NCI-H748 (cell line): ENCODE results near the gene PLCB2.

Source experiments
- DNase-seq: peaks from one replicate; lab custom pipeline; 2025; ENCODE audit not compliant: unreplicated experiment; lab: John Stamatoyannopoulos, UW

Gene PLCB2

GRCh38 chr15:40252438-40253166 is 55.1 kb downstream of the PLCB2 start:
- peak; percentile 72 for DNase-seq

DNA sequence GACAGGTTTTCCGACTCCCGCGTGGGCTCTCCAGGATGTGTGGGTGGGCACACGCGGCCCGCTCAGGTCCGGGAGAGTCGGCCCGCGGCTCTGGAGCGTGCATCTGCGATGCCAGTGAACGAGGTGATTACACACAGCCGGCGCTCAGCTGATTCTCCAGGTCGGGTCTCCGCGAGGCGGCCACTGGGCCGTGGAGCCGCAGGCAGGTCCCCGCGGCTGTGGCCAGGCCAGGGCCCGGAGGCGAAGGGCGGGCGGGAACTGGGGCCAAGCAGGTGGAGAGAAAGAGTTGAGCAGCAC is 55.6 kb downstream of the PLCB2 start:
- peak; percentile 72 for DNase-seq

DNA sequence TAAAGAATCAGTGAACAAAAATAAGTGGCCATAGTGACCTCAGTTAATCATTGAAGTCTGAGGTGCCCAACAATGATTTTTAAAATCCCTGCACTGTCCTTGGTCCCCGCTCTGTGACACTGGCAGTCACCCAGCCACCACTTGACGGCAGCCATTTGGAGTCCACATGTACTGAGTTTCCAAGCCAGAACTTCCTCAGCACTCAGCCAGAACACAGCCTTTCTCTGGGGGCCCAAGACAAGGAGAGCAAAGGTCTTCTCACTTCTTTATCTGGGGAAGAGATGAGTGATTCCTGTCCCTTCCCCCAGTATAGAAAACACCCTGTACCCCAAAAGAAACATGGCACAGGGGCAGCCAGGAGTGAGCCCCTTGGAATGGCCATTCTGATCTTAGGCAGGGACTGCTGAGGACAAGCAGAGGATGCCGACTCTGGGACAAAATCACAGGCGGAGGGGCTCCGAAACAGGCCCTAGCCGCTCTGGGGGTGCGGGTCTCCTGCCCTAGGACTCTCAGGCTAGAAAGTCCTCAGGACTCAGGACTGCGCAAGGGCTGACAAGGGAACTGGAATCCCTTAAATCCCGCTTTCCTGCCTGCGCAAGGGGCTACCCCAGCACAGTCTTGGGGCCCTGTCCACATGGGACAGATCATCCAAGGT is 56.1 kb downstream of the PLCB2 start:
- no peak for DNase-seq

DNA sequence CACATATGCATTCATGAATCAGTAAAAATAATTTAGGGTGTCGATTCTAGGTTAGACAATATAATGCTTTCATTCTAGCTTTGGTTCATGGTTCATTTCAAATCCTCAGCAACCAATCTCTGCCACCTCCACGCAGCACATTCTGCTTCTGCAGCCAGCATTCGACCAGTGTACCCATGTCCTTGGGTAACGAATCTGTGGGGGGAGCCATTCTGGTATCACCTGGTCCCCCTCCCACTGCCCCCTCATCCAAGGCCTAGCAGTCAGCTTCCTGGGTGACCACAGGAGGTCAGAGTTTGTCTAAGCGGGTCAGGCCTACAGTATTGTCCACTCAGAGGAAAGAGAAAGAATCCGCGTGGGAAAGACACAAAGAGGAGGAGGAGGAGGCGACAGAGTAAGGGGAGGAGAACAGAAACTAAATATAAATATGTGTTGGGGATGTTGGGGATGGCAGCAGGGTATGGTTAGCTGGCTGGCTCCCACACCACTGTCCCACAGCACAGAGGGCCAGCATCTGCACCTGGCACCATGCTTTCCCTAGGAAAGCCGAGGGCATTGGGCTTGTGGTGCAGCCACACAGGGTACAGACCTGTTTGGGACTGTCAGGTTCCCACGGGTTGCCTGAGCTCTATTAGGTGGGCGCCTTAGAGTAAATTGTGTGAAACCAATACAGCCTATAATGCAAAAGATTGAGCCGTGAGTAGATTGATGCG is 56.8 kb downstream of the PLCB2 start:
- no peak for DNase-seq

- no peak for DNase-seq
These were observed 57.5 kb downstream of the PLCB2 start for GRCh38 chr15:40250304-40250656.

- DNase-seq: no peak
These were observed 58.0 kb downstream of the PLCB2 start for GRCh38 chr15:40249477-40250303.

DNA sequence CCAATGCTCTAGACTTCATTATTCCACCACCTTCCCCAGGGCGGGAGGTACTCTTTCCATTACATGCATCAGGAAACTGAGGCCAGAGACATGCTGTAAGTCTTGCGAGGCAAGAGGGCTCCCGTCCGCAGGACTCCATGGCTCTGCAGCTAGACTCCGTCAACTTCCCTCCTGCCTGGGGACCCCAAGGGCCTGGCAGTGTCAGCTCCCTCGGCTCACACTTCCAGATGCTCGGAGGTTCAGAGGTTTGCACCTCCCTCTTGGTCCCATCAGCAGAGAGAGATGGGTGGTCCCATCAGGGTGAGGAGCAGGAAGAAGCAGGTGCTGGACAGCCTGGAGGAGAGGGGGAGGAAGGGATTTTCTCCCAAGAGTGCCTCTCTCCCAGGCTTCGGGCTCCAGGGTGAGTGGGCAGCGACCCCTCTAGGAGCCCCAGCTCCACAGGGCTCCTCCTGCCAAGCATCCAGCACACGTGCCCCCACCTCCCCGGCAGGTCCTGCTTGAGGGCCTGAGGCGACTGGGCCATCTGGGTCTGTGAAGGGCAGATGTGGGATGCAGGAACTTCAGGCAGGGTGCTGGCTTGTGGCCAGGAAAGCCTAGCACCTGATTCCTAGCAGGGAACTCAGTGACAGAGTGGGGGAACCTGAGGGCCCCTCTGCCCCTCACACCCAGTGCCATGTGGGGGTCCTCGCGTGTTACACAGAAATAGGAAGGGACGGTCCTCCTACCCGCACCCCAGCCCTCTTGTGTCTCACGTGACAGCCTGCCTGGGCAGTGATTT is 59.5 kb downstream of the PLCB2 start:
- no peak for DNase-seq

DNA sequence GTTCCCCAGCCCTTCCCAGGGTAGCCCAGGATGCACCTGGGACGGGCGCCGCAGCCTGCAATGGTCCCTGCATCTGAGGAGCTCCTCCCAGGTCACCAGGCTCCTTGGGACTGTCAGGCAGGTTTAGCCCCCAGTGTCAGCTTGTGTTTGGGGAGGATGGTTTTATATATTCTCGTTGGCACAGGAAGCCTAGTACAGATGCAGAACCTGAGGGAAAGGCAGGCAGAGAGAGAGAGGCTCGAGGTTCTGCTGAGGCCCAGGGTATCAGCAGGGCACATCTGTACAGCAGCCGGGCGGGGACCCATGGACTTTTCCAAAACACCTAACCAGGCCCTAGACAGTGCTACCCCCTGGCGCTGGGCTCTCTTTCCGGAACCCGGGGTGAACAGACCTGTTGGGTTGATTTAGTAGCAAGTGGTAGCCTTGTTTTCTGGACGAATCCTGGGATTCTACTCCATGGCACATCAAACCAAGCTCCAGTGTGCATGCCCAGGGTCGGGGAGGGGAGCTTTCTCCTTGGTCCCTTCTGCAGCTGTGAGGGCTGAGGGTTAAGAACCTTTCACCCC is 60.2 kb downstream of the PLCB2 start:
- no peak for DNase-seq

GRCh38 chr15:40246496-40247280 is 61.0 kb downstream of the PLCB2 start:
- DNase-seq: no peak

- no peak for DNase-seq
These were observed 61.9 kb downstream of the PLCB2 start for GRCh38 chr15:40245666-40246450.

- DNase-seq: no peak
These were observed 62.7 kb downstream of the PLCB2 start for GRCh38 chr15:40244961-40245523.

DNA sequence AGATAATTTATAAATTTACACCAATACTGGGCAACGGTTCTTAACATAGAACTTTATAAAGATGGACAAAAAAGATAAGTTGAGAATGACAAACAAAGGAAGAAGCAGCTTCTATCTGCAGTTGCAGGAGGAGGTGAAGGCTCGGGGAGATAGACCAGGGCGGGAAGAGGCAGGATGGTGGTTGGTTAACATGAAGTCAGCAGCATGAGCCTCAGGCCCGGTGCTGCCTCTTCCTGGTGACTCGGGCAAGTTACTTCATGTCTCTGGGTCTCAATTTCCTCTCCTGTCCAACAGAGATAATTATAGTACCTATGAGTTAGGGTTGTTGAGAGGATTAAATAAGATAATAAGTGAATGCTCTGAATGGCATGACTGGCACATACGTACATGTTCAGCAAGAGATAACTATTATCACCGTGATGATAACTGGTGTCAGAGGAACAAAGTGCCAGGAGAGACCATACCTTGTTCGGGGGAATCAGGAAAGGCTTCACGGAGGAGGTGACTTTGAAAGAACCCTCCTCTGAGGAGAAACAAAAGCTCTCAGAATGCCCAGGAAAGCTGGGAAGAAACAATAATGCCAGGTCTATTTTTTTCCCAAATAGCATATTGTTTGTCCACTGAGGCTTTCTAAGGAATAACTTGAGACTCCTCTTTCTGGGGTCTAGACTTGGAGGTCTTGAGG is 64.5 kb downstream of the PLCB2 start:
- DNase-seq: no peak

DNA sequence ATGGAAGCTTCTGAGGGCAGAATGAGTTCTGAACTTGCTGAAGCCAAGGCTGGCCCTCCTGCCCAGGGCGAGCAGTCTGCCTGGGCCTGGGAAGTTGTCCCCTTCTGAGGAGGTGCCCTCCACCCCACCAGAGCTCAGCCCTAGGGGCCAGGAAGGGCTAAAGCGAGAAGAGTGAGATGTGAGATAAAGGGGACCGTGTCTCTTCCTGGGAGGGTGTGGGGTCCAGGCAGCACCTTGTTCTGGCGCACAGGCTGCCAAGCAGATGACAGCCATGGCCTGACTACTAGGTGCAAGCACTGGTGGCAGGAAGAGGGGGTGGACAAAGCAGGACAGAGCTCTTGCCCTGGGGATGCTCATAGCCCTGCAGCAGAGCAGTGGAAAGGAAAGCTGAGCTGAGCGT is 65.1 kb downstream of the PLCB2 start:
- no peak for DNase-seq

- no peak for DNase-seq
These were observed 65.5 kb downstream of the PLCB2 start for GRCh38 chr15:40242213-40242599.

- no peak for DNase-seq
These were observed 66.2 kb downstream of the PLCB2 start for GRCh38 chr15:40241269-40242212.

DNA sequence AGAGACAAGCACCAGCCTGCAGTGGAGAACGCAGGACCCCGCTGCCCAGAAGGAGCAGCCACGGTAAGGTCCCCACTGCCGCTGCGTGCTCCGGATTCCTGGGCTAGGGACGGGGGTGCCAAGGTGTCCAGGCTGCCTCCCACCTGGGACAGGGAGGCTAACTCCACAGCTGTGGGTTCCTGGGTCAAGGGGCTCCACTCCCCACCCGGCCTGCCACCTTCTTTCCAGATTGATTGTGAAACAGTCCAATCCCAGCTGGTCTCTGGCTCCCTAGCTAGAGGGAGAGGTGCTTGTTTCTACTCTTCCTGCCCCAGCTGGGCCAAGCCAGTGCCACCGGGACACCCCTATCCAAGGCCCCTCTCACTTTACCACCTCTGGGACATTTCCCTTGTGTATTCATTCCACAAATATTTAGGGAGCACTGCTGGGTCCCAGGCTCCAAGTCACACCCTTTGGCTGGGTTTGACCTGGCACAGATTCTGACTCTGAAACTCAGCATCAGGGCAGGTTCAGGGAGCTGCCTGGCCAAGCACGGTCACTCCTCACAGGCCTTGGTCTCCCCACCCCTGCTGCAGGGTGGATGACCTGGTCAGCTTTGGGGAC is 67.0 kb downstream of the PLCB2 start:
- DNase-seq: no peak
